ENCODE data around the gene B3GNT7. TPM values are rescaled to one million over a fixed set of nuclear protein-coding genes. Genes with fewer than 3 reads are reported as not detected.

Gene B3GNT7
- total RNA-seq, 1 experiment from 2014 or later = 6.1 TPM

GRCh38 chr2:231398585-231398984 lies 3.1 kb downstream of the B3GNT7 start (continued):
- TF ChIP-seq, protein P1, sequence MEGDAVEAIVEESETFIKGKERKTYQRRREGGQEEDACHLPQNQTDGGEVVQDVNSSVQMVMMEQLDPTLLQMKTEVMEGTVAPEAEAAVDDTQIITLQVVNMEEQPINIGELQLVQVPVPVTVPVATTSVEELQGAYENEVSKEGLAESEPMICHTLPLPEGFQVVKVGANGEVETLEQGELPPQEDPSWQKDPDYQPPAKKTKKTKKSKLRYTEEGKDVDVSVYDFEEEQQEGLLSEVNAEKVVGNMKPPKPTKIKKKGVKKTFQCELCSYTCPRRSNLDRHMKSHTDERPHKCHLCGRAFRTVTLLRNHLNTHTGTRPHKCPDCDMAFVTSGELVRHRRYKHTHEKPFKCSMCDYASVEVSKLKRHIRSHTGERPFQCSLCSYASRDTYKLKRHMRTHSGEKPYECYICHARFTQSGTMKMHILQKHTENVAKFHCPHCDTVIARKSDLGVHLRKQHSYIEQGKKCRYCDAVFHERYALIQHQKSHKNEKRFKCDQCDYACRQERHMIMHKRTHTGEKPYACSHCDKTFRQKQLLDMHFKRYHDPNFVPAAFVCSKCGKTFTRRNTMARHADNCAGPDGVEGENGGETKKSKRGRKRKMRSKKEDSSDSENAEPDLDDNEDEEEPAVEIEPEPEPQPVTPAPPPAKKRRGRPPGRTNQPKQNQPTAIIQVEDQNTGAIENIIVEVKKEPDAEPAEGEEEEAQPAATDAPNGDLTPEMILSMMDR (IDR thresholded peaks at IDR 0.05 in 2 of 3, conservative IDR thresholded peaks at IDR 0.05 in 1 of 3; ENCODE audit: borderline replicate concordance in 1 of 3, insufficient read depth in 1 of 3, low read depth in 2 of 3, low read length in 2 of 3) = no peak
- no peak for TF ChIP-seq RAD21 (IDR thresholded peaks at IDR 0.05; ENCODE audit: low read depth)
- TF ChIP-seq ZFX (IDR thresholded peaks at IDR 0.05) = no peak
- no peak for TF ChIP-seq CEBPB (IDR thresholded peaks at IDR 0.05; ENCODE audit: low read depth)
- TF ChIP-seq FOSL1 (IDR thresholded peaks at IDR 0.05; ENCODE audit: low read depth) = no peak
- TF ChIP-seq CBX3 (IDR thresholded peaks at IDR 0.05; ENCODE audit: low read depth) = no peak

DNA sequence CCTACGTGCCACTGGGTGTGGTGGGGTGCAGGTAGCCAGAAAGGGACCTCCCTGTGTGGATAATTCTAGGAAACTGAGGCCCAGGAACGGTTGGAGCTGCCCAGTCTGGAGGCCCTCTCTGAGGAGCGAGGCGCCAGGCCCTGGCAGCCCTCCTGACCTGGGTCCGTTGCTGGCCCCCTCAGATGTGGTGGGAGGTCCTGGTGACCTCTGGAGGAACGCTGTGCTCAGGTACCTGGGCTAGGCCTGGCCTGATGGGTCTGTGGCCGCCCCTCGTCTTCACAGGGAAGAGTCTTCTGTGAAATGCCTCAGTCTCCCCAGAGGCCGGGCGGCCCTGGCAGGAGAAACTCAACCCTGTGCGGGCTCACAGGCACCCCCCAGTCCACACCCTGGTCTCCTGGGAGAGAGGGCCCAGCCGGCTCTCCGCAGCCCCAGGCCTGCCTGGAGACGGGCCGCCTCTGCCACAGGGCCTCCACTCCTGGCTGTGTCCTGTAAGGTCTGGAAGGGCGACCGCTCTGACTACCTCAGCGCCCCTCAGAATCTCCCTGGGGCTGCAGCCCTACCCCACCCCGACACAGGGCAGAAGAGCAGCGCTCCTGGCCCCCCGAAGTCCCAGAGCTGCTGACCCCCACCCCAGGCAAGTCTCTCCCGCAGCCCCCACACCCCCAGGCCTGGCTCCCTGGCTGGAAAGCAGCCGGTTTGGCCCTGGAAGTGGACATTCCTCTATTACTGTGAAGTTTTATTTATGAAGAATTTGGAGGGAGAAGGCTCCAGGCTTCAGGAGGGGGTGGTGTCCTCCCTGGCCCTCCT lies 3.7 kb downstream of the B3GNT7 start:
- CTCF ChIA-PET = interaction anchor here (1.3 to 1.7 kb wide), 2 partner anchors 101 to 172 kb away, joined by 5 to 7 read pairs; no protein-coding TSS in a partner anchor
- Histone ChIP-seq H3K36me3 (ENCODE audit: control insufficient read depth in 1 of 2, insufficient read depth in 2 of 2, low read length in 2 of 2) (no peaks in the 10 kb centered on the region), H3K9ac (ENCODE audit: low read length) (no peak overlapping the region), H4K20me1 (ENCODE audit: insufficient read depth) (no peaks in the 10 kb centered on the region), H3K9me3 (ENCODE audit: control insufficient read depth in 1 of 2, insufficient read depth in 1 of 2, low read depth in 1 of 2, low read length in 2 of 2) (no peaks in the 10 kb centered on the region), H3K4me3 (replicated peaks in 1 of 2; ENCODE audit: low read depth in 1 of 2, low read length in 2 of 2) (no peak overlapping the region), H2AFZ (ENCODE audit: low read depth, low read length, poor library complexity, severe bottlenecking) (no peak overlapping the region), H3K79me2 (ENCODE audit: insufficient read depth, low read length) (no peaks in the 10 kb centered on the region), H3K27ac (ENCODE audit: low read depth, low read length) (no peak overlapping the region), H3K9me2 (ENCODE audit: insufficient read depth) (no peaks in the 10 kb centered on the region), H3K4me2 (ENCODE audit: low read length) (no peak overlapping the region), H3K4me1 (ENCODE audit: control insufficient read depth in 1 of 2, insufficient read depth in 2 of 2, low read length in 2 of 2) (peaks cover 10 to 30% of the 10 kb centered on the region in 2 experiments), H3K27me3 (ENCODE audit: insufficient read depth, low read length) (no peaks in the 10 kb centered on the region)
- ATAC-seq (no peak), DNase-seq (ENCODE audit: low read depth, low spot score) (no peak)
- no TSS peak for BruUV-seq (replicated peaks)
- TF ChIP-seq EZH2 (IDR thresholded peaks at IDR 0.05) = no peak
- TF ChIP-seq CBX3 (IDR thresholded peaks at IDR 0.05; ENCODE audit: low read depth) = no peak
- TF ChIP-seq MAX (IDR thresholded peaks at IDR 0.05) = no peak
- RAD21 ChIA-PET (ENCODE audit: low non-redundant PET in 1 of 2, low total read pairs in 2 of 2, uncharacterized antibody in 2 of 2, unreplicated experiment in 2 of 2) = interaction anchor here in 1 of 2 experiments (0.6 kb wide), 1 partner anchor 176 kb away, joined by 3 read pairs; no protein-coding TSS in a partner anchor
- POLR2A ChIA-PET = no interaction called here
- intact Hi-C loops (cut with micrococcal nuclease) = no loop called here
